Measurements from ENCODE around the gene ZBTB25.

ZBTB25 gene

DNA sequence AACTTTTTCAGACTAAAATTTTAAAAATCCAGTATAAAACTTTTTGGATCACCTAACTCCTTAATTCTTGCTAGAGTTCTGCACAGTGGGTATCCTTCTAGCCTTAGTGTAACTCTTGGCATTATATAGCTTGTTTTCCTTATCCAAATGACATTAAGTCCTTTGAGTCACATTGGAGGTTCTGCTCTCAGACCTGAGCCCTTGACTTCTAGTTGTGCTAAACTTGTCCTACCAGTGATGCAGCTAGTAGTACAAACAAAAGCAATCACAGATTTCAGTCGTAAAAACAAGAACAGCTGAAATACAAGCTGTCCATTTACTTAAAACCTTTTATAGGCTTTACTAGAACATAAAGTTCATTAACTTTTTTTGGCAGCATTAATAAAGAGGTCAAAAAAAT, 11.4 kb upstream of the ZBTB25 start:
- DNase-seq = no peak

DNA sequence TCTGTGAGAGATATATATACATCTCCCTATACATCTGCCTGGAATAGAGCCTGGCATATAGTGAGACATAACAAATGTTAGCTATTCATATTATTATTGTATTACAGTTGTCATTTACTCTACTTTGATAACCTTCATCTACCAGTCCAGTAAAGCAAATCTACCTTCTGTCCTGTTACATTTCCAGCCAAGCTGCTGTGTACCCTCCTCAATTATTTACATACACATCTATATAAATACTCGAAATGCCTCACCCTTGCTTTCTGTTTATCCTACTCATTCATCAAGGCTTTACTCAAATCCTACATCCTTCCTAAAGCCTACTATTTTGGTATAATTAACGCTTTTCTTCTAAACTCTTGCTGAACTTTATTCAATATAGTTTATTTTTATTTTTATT, 9.6 kb upstream of the ZBTB25 start:
- no peak for DNase-seq

DNA sequence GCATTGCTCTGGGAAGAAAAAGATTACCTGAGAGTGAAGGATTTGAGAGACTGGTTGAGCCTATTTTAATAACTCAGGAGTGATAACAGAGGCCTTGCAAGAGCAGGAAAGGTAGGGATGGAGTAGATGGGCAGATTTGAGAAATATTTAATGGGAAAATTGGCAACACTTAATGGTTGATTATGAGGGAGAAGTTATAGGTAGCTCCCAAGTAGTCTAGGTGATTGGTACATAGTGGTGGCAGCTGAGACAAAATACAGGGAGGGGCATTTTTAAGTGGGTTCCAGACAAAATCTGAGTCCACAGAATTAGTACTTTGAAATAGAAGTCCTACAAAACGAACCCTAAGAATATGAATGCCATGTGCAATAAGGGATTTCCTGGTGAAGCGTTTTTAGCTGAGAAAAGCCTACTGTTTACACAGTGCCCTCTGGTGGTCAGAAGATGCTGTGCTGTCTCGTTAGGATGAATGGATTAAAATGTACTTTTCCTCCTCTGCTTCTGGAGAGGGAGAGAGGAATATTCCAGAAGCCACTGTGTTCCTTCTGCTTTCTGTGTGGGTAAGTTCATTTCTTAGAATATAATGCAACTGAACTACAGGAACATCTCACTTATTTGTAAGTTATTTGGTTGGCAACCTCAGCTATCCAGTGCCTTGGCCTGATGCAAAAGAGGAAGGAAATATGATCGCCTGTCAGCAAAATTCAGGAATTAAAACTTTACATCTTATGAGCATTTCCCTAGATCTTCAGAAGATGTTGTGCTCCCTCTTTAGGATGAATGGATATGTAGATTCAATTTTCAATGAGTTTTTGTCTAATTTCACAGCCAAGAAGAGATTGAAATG, 7.4 kb upstream of the ZBTB25 start:
- DNase-seq = peak; percentile 52

DNA sequence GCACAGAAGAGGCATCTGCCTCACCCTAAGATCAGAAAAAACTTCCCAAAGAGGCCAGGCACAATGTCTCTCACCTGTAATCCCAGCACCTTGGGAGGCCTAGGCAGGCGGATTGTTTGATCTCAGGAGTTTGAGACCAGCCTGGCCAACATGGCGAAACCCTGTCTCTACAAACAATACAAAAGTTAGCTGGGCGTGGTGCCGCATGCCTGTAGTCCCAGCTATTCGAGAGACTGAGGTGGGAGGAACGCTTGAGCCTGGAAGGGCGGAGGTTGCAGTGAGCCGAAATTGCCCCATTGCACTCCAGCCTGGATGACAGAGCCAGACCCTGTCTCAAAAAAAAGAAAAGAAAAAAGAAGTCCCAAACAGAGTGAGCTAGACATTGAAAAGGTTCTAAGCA, 5.4 kb upstream of the ZBTB25 start:
- no peak for DNase-seq

DNA sequence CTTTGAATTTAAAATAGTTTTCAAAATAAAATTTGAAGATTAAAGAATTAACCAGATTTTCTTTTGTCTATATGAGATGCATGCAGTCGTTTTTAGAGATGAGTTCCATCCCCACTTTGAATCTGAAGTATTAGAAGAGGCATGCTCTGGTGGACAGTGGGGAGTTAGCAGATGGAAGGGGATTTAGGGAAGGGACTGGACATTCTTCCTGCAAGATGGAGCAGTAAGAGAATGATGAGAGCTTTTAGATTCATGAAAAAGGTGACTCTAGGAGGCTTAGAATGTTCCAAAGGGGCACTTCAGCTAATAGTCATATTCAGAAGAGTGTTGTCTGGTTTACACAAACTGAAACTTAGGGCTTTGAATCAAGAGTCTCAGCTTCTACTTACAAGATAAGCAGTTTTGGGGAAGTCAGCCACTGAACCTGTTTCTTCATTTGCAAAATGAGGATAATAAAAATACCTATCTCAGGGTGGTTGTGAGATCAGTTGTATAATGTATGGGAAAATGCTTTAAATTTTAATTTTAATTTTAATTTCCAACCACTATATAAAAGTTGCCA, 4.7 kb upstream of the ZBTB25 start:
- DNase-seq = no peak

DNA sequence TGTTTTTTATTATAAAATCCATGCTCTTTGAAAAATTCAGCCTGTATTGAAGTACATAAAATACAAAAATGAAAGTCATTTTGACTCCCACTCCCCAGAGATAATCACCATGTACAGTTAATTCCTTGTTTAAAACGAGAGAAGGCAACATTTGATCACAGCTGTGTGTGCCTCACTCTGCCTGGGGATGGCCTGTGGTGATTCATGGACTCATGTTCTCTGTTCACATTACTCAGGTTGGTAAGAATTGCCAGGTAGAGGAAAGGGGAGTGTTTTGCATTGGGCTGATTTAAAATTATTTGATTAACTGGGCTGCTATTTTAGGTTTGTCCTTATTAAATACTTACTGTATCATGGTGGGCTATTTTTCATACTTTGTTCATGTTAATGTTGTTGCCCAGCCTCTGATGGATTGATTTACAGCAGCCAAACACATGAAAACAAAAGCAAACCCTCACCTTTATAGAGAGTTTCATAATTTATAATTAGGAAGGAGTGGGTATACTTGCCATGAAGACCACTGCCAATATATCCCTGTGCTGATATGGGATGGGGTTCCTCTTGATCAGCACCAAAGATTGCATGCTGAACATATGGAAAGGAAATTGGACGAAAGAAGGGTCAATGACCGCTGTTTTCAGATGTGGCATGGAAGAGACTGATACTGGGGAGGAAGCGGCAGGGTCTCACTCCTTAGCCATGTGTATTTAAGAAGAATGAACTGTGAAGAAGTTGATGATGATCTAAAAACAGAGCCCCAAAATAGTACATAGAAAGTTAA, 3.9 kb upstream of the ZBTB25 start:
- no peak for DNase-seq

DNA sequence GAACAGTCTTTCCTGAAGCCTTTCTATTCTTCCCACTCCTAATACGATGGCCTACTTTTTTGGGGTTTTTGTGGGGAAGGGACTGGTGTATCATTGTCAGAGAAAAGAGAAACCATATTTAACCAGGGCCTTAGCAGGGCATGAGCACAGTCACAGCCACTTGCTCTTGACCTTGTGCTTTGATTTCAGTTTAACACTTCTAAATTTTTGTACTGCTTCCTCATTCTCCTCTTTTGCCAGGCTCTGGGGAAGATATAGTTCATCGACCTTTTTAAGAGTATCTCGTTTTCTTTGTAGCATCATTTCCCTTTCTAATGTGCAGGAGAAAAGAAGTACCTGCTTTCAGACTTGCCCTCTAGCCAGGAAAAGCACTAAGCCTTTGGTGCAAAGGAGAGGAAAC, 3.1 kb upstream of the ZBTB25 start:
- DNase-seq = no peak

DNA sequence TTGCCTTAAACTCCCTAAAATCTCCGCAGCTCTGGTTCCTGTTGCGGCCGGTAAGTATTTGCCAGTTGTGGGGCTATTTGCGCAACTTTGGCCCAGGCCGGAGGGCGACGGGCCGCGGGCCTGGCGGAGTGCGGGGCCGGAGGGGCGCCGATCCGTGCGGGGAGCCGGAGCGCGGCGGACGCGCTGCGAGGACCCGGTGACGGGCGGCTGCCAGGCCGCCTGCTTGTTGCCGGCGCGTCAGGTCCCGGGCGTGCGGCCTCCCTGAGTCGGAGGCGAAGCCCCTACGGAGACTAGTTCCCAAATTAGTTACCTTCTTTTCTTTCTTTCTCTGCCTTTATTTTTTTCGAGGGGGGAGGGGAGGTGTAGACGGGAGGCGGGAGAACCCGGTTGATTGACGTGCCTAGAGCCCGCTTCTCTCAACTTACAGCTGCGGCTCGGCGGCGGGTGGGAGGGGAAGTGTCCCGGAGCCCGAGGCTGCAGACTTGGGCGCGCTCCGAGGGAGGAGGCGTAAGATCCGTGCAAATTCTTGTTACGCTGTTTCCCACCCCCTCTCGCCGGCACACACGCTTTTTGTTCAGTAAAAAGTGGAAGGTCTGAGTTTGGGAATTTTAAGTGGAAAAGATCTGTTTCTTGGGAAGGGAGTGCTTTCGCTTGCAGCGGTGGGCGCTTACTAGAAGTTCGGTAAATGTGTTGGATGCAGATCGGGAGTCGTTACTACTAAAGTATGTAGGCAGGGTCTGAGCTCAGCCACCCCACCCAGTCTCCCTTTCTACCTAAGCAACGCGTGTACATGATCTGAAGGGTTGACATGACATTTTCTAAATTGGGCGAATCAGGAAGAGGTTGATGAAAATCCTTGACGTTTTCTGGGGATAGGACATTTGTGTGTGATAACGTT, 1.5 kb upstream of the ZBTB25 start:
- peak; percentile 80 for DNase-seq

DNA sequence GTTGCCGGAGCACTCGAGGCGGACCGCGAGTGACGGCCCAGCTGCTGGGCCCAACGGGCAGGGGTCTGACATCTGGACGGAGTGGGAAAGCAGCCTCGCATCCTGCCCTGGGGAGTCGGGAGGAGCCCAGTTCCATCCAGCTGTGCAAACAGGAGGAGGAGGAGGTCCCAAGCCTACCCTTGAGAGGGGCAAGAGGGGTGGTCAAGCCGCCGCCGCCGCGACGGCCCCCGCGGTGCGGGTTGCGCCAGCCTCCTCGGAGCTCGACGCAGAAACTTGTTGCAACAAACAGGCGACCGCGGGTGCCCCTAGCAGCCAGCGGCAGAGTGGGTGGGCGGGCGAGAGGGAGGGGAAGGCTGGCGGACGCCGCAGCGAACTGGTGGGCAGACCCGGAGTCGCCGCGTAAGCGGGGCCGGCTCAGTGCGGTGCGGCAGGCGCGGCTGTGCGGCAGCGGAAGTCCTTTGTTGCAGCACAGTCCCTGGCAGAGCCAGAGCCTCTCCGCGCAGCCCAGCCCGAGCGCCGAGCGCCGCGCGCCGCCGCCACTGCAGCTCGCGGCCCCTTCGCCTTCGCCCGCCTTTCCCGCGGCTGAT, 765 bp upstream of the ZBTB25 start, which contains the start of gene ZBTB1:
ZBTB1 (plus strand) TSS at position 461 of the 587 bp plus-strand sequence. CDS start 16,735 bp downstream, outside the sequence.
- DNase-seq = peak; percentile 49

DNA sequence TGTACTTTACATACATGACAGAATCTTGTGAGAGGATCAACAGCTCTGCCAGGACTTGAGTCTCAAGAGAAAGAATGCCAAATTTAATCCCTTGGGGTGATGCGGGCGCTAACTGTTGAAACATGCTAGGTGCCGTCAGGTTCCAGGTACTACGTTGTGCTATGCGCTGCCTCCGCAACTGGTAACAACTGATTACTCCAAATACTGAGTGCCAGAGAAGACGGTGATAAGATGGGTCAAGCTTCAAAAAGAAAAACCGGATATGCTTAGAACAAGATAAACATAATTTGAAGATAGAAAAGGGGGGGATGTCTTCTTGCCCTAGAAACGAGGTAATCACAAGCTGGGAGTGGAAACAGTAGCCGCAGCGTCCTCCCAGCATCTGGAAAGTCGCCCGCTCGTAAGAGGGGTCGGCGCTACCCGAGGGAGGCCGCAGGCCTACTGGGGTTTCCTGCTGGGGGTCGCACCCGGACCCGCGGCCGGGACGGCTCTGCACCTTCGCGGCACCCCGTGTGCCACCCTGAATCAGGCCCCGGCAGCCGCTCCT, 678 bp downstream of the ZBTB25 start:
- DNase-seq = no peak

DNA sequence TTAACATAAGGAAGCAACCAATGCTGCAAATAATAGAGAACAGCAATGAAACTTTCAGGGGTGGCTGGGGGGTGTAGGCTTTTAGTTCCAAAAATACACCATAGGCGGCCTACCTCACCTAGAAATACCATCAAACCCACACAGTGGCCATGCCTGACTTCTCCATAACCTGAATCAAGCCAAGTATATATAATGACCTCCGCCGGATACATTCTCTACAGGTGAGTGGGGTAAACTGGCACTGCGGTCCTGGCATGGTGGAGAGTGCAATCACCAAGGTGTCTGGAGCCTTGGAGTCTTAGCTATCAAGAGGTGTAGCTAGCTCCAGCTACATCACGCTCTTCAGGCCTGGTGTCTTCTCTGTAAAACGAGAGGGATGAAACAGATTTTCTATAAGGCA, 1.2 kb downstream of the ZBTB25 start:
- no peak for DNase-seq

DNA sequence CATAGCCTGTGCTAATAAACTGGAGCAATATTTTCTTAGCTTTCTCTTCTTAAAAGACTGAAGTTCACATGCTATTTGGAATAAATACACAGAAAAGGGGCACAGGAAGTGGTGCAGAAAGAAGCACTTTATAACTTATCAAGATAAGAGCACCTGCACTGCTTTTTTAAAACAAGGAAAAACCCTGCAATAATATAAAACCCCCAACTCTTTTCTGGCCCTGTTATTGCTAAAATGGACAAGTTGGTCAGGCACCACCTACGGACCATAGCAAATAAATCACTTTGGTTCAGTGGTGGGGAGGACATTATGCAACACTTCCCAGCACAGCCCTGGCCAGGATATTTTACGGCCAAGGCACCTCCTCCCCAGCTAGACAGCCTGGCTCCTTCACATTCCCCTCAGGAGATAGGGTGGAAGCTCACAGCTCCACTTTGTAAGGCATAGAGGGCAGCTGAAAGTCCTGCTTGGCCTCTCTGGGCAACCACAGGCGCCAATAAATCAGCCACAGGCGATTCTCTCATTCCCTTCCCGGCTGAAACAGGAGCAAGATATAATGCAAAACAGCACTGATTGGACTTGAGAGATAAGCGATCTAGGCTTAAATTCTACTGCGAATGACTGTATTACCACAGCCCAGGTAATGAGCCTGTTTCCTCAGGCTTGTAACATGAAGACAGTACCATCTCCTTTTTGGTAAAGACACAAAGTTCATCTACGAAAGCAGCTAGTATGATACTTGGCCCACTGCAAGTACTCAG, 2.0 kb downstream of the ZBTB25 start:
- no peak for DNase-seq

DNA sequence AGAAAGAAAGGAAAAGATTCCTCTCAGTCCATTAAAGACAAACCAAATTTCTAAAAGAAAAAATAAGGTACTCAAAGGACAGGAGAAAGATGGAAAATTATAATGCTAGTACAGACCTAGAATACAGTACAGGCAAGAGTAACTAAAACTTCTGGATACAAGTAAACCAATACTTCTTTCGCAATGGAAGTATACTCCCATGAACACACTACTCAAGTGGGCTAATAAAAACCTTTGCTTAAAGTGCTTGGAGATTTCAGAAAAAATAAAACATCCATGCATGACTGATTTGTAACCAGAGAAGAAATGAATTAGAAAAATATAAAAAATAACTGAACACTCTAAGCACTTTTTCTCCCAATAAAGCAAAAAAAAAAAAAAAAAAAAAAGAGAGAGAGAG, 3.5 kb downstream of the ZBTB25 start:
- no peak for DNase-seq

DNA sequence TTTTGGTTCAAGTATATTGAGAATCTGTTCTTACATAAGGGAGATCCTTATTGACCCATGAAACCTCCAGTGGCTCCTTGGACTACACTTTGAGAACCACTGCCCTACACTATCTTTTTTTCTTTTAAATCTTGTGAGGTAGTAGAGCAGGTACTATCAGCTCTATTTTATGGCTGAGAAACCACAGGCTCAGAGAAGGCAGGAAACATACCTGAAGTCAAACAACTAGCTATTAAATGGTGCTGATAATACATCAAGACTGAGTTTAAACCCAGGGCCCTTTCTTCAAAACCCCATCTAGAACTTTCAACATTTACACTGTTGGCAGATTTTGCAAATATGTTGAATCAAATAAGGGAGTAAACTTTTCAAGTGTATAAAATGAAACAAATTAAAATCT, 6.9 kb downstream of the ZBTB25 start:
- DNase-seq = no peak

DNA sequence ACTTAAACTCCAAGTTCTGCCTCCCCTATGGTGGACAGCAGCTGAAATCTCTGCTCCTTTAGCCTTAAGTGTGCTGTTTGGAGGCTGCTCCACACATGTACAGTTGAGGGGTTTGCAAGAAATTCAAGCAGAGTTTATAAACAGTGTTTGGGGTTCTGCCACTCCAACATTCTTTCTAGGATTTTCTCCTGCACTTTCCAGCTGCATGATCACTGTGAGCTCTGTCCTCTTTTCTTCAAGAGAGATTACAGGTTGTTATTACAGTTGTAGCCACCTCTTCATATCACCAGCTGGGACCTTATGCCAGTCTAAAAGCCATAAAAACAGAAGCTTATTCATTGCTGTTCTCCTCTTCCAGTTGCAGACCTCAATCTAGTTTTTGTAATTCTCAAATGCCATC, 8.4 kb downstream of the ZBTB25 start:
- no peak for DNase-seq

DNA sequence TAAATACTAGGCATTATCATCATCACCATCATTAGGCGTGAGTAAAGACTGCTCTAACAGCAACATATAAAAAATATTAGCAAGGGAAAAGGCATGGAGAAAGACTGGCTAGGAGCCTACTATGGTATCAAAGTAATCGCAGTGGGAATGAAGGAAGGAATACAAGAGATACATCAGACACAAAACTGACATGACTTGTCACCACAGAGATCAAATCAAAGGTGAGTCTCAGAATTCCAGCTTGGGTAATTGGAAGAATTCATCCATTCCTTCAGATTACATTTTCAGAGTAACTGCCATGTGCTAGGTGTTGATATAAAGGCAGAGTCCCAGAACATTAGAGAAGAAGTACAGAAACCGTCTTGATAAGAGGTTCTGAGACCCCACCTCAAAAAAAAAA, 10.2 kb downstream of the ZBTB25 start:
- no peak for DNase-seq

DNA sequence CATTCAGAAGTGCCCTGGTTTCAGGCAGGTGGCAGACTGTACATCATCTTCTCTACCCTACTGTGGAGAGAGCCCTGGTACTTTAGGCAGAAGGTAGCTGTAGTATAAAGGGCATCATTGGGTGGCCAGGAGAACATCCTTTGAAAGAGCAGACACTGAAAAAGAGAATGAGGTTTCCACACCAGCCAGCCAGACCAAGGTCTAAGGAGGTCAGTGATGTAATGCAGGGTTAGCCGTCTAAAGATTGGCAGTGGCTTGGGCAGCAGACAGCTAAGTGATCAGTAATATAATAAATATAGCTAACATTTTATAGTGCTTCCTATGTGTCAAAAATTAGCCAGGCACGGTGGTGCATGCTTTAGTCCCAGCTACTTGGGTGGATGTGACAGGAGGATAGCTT, 12.0 kb downstream of the ZBTB25 start:
- no peak for DNase-seq

DNA sequence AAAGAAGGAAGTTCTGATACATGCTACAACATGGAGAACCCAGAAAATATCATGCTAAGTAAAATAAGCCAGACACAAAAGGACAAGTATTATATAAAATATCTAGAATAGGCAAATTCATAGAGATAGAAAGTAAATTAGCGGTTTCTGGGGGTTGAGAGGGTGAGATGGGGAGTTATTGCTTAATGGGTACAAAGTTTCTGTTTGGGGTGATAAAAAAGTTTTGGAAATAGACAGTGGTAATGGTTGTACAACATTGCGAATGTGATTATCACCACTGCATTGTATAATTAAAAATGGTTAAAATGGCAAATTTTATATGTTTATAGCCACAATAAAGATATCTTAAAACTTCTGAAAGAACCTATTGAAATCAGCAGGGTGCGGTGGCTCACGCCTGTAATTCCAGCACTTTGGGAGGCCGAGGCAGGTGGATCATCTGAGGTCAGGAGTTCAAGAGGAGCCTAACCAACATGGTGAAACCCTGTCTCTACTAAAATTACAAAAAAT, 15.0 kb downstream of the ZBTB25 start:
- DNase-seq = no peak

DNA sequence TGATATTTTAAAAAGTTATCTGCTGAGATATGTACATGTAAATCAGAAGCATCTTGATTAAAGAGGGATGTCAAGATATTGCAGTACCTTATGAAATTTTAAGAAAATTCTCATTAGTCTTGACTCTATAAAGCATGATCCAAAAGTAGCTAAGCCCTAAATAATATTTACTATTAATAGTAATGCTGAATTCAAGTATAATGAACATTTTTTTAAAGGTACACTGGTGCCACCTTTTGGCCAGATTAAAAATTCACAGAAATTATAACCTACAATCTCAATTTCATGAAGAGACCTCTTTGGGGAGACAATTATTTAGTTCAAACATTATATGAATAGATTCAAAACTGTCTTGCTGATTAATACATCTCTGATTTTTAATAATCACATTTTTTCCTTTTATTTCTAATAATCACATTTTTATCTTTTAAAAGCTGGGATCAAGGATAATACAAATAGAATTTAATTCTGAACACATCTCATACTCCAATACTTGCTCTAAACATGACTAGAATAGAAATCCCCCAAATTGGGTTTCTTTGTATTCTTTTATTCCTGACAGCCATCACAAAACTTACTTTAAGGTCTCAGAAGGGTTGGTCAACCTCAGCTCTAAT, 24.9 kb downstream of the ZBTB25 start:
- DNase-seq = no peak

DNA sequence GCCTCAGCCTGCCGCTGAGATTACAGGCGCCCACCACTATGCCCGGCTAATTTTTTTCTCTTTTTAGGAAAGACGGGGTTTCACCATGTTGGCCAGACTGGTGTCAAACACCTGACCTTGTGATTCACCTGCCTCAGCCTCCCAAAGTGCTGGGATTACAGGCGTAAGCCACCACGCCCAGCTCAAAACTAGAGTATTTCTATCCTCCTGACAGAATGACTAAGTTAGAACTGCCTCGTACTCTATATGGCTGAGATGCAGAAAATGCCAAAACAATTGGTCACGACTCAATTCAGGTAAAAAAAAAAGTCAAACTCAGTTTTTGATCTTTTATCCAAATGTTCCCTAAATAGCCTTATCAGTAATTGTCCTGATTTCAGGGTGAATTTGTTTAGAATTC, 27.2 kb downstream of the ZBTB25 start:
- DNase-seq = no peak
